Measurements from ENCODE around the gene TTC39B. TPM values are rescaled to one million over a fixed set of nuclear protein-coding genes. Genes with fewer than 3 reads are reported as not detected.
A peak's percentile ranks its signal among the peaks of the same experiment; 100 is the strongest.

TTC39B gene
- total RNA-seq (1 to 10 TPM; 2.9 to 3.8 (median 3.3) TPM), polyA plus RNA-seq (1.00 TPM)
- long read RNA-seq, donor 1, partial matches to known transcripts = 0 of 1 reads
- long read RNA-seq, donor 1, other reads (novel, unspliced or antisense) = 1 of 1 reads
- long read RNA-seq, donor 2, partial matches to known transcripts = 0 of 1 reads
- long read RNA-seq, donor 2, other reads (novel, unspliced or antisense) = 1 of 1 reads
- long read RNA-seq, donor 3, full-length matches to known transcripts = 6 of 12 reads
- long read RNA-seq, donor 3, partial matches to known transcripts = 0 of 12 reads
- long read RNA-seq, donor 3, other reads (novel, unspliced or antisense) = 6 of 12 reads
- long read RNA-seq, donor 4, full-length matches to known transcripts = 1 of 3 reads
- long read RNA-seq, donor 4, partial matches to known transcripts = 0 of 3 reads
- long read RNA-seq, donor 4, other reads (novel, unspliced or antisense) = 2 of 3 reads

- H3K27ac ChIP-seq (ENCODE audit: low read length) = peak within 1 kb of the TSS; percentile 68
- DNase-seq (peak; percentile 96 to 98 (median 97)), ATAC-seq (peak; percentile 99)
- no peaks in the 10 kb centered on the region for H3K9me3 ChIP-seq (ENCODE audit: control insufficient read depth, low read length)
- intact Hi-C loops (cut with DNase I) = no loop called here
- peak within 1 kb of the TSS; percentile 86 for H3K4me3 ChIP-seq (ENCODE audit: low read length)
- H3K27me3 ChIP-seq (ENCODE audit: control insufficient read depth, insufficient read depth) = no peaks in the 10 kb centered on the region
- WGBS = under 1% methylated on average over 67 of the region's 67 CpGs
- H3K4me1 ChIP-seq (ENCODE audit: control insufficient read depth, insufficient read depth, low read length) = no peaks in the 10 kb centered on the region
These were observed at the start of gene TTC39B for GRCh38 chr9:15306757-15307522. Gene TTC39B, minus strand, starts transcription at chr9:15307216. Its CDS starts 91 bp downstream, at chr9:15307125.

GRCh38 chr9:15355669-15356068 lies 48.7 kb upstream of the TTC39B start:
- DNase-seq (no peak), ATAC-seq (no peak)
- no peak overlapping the region for H3K27ac ChIP-seq (ENCODE audit: low read length)
- WGBS = 91% methylated on average over 6 of the region's 6 CpGs
- intact Hi-C loops (cut with DNase I) = no loop called here
- no peaks in the 10 kb centered on the region for H3K4me1 ChIP-seq (ENCODE audit: control insufficient read depth, insufficient read depth, low read length)
- H3K9me3 ChIP-seq (ENCODE audit: control insufficient read depth, low read length) = no peaks in the 10 kb centered on the region
- H3K27me3 ChIP-seq (ENCODE audit: control insufficient read depth, insufficient read depth) = no peaks in the 10 kb centered on the region
- no peak overlapping the region for H3K4me3 ChIP-seq (ENCODE audit: low read length)

GRCh38 chr9:15354713-15355112 lies 47.7 kb upstream of the TTC39B start:
- no peak overlapping the region for H3K4me3 ChIP-seq (ENCODE audit: low read length)
- H3K27me3 ChIP-seq (ENCODE audit: control insufficient read depth, insufficient read depth) = no peaks in the 10 kb centered on the region
- intact Hi-C loops (cut with DNase I) = no loop called here
- H3K9me3 ChIP-seq (ENCODE audit: control insufficient read depth, low read length) = no peaks in the 10 kb centered on the region
- 58% methylated on average over 3 of the region's 3 CpGs for WGBS
- DNase-seq (no peak), ATAC-seq (no peak)
- H3K4me1 ChIP-seq (ENCODE audit: control insufficient read depth, insufficient read depth, low read length) = no peaks in the 10 kb centered on the region
- no peak overlapping the region for H3K27ac ChIP-seq (ENCODE audit: low read length)

GRCh38 chr9:15353892-15354291 lies 46.9 kb upstream of the TTC39B start:
- DNase-seq (no peak), ATAC-seq (no peak)
- H3K4me3 ChIP-seq (ENCODE audit: low read length) = no peak overlapping the region
- WGBS = 68% methylated on average over 4 of the region's 4 CpGs
- intact Hi-C loops (cut with DNase I) = no loop called here
- no peaks in the 10 kb centered on the region for H3K9me3 ChIP-seq (ENCODE audit: control insufficient read depth, low read length)
- no peaks in the 10 kb centered on the region for H3K4me1 ChIP-seq (ENCODE audit: control insufficient read depth, insufficient read depth, low read length)
- H3K27me3 ChIP-seq (ENCODE audit: control insufficient read depth, insufficient read depth) = no peaks in the 10 kb centered on the region
- H3K27ac ChIP-seq (ENCODE audit: low read length) = no peak overlapping the region

GRCh38 chr9:15352306-15352705 lies 45.3 kb upstream of the TTC39B start:
- WGBS = 50% methylated on average over 3 of the region's 3 CpGs
- Histone ChIP-seq H3K27me3 (ENCODE audit: control insufficient read depth, insufficient read depth) (no peaks in the 10 kb centered on the region), H3K27ac (ENCODE audit: low read length) (no peak overlapping the region), H3K9me3 (ENCODE audit: control insufficient read depth, low read length) (no peaks in the 10 kb centered on the region), H3K4me1 (ENCODE audit: control insufficient read depth, insufficient read depth, low read length) (no peaks in the 10 kb centered on the region), H3K4me3 (ENCODE audit: low read length) (no peak overlapping the region)
- intact Hi-C loops (cut with DNase I) = no loop called here
- DNase-seq (no peak), ATAC-seq (no peak)

- ATAC-seq (no peak), DNase-seq (no peak)
- Histone ChIP-seq H3K27me3 (ENCODE audit: control insufficient read depth, insufficient read depth) (no peaks in the 10 kb centered on the region), H3K27ac (ENCODE audit: low read length) (no peak overlapping the region), H3K4me3 (ENCODE audit: low read length) (no peak overlapping the region), H3K4me1 (ENCODE audit: control insufficient read depth, insufficient read depth, low read length) (no peaks in the 10 kb centered on the region), H3K9me3 (ENCODE audit: control insufficient read depth, low read length) (no peaks in the 10 kb centered on the region)
- 75% methylated on average over 7 of the region's 7 CpGs for WGBS
- intact Hi-C loops (cut with DNase I) = no loop called here
These were observed 43.1 kb upstream of the TTC39B start for GRCh38 chr9:15349892-15350761.

GRCh38 chr9:15346837-15347236 lies 39.8 kb upstream of the TTC39B start:
- DNase-seq (no peak), ATAC-seq (no peak)
- Histone ChIP-seq H3K9me3 (ENCODE audit: control insufficient read depth, low read length) (no peaks in the 10 kb centered on the region), H3K4me1 (ENCODE audit: control insufficient read depth, insufficient read depth, low read length) (no peaks in the 10 kb centered on the region), H3K27me3 (ENCODE audit: control insufficient read depth, insufficient read depth) (no peaks in the 10 kb centered on the region), H3K27ac (ENCODE audit: low read length) (no peak overlapping the region), H3K4me3 (ENCODE audit: low read length) (no peak overlapping the region)
- intact Hi-C loops (cut with DNase I) = no loop called here
- 0% methylated on average over 1 of the region's 1 CpG for WGBS

- no peaks in the 10 kb centered on the region for H3K4me1 ChIP-seq (ENCODE audit: control insufficient read depth, insufficient read depth, low read length)
- WGBS = 82% methylated on average over 2 of the region's 2 CpGs
- H3K27ac ChIP-seq (ENCODE audit: low read length) = no peak overlapping the region
- H3K4me3 ChIP-seq (ENCODE audit: low read length) = no peak overlapping the region
- no peaks in the 10 kb centered on the region for H3K27me3 ChIP-seq (ENCODE audit: control insufficient read depth, insufficient read depth)
- ATAC-seq = no peak
- no peaks in the 10 kb centered on the region for H3K9me3 ChIP-seq (ENCODE audit: control insufficient read depth, low read length)
- intact Hi-C loops (cut with DNase I) = no loop called here
- no peak for DNase-seq
These were observed 37.2 kb upstream of the TTC39B start for GRCh38 chr9:15344191-15344590.

GRCh38 chr9:15333376-15333881 lies 26.4 kb upstream of the TTC39B start:
- 43% methylated on average over 4 of the region's 4 CpGs for WGBS
- Histone ChIP-seq H3K27ac (ENCODE audit: low read length) (no peak overlapping the region), H3K27me3 (ENCODE audit: control insufficient read depth, insufficient read depth) (no peaks in the 10 kb centered on the region), H3K4me3 (ENCODE audit: low read length) (no peak overlapping the region), H3K9me3 (ENCODE audit: control insufficient read depth, low read length) (no peaks in the 10 kb centered on the region), H3K4me1 (ENCODE audit: control insufficient read depth, insufficient read depth, low read length) (no peaks in the 10 kb centered on the region)
- intact Hi-C loops (cut with DNase I) = no loop called here
- no peak for DNase-seq
- no peak for ATAC-seq

- no peak overlapping the region for H3K27ac ChIP-seq (ENCODE audit: low read length)
- ATAC-seq (no peak), DNase-seq (no peak)
- H3K27me3 ChIP-seq (ENCODE audit: control insufficient read depth, insufficient read depth) = no peaks in the 10 kb centered on the region
- H3K9me3 ChIP-seq (ENCODE audit: control insufficient read depth, low read length) = no peaks in the 10 kb centered on the region
- intact Hi-C loops (cut with DNase I) = no loop called here
- 73% methylated on average over 2 of the region's 2 CpGs for WGBS
- H3K4me1 ChIP-seq (ENCODE audit: control insufficient read depth, insufficient read depth, low read length) = no peaks in the 10 kb centered on the region
- no peak overlapping the region for H3K4me3 ChIP-seq (ENCODE audit: low read length)
These were observed 25.9 kb upstream of the TTC39B start for GRCh38 chr9:15332939-15333338.
